Adrenal gland (tissue), 5 donors: ENCODE measurements around the gene DCDC2B.
A peak's percentile ranks its signal among the peaks of the same experiment; 100 is the strongest.

ENCODE experiments used
- CTCF ChIP-seq, 6 experiments: fragments of 450-650 bp in 4 of 6; fragments of 200-600 bp in 2 of 6; sonication (generic) in 1 of 6; IDR thresholded peaks; 1 replicate in 5 of 6; 2 replicates in 1 of 6; pipeline versions ENCODE4 v1.5.1 to v1.8.0; 2016 to 2021; ENCODE audit warnings: antibody characterized with exemption in 6 of 6, mild to moderate bottlenecking in 2 of 6, moderate library complexity in 1 of 6
- POLR2A ChIP-seq, 2 donors: fragments of 450-650 bp; IDR thresholded peaks; one replicate each; pipeline ENCODE4 v1.6.1; 2017; ENCODE audit warnings: antibody characterized with exemption in 2 of 2, mild to moderate bottlenecking in 2 of 2, moderate library complexity in 1 of 2
- donor health status: DM: no; HTN: no; CAD: no.

- TF ChIP-seq CTCF (IDR thresholded peaks at IDR 0.05) (no peak), POLR2A (IDR thresholded peaks at IDR 0.05) (peak in 1 of 2 donors; percentile 1)
Observed at GRCh38 chr1:32199717-32200072, 9.2 kb upstream of the DCDC2B start.
